GM06990 (cell line): ENCODE data around the gene PTPN5.

Experiments
- DNase-seq: peaks from one replicate; pipeline ENCODE4 v3.0.0-alpha.2; 2011; ENCODE audit not compliant: insufficient read length; ENCODE audit errors: extremely low read depth
- H3K27me3 ChIP-seq: replicated peaks from 2 replicates; pipeline ENCODE4 v1.6.0; 2011; ENCODE audit warnings: low read length; ENCODE audit not compliant: control insufficient read depth, insufficient read depth
- H3K36me3 ChIP-seq: 2 replicates; pipeline ENCODE4 v1.5.1; 2011; ENCODE audit warnings: low read length; ENCODE audit not compliant: control insufficient read depth, insufficient read depth
- H3K4me3 ChIP-seq: replicated peaks from 2 replicates; pipeline ENCODE4 v1.5.1; 2011; ENCODE audit warnings: low read depth, mild to moderate bottlenecking, control low read depth, low read length
- CTCF ChIP-seq: IDR thresholded peaks from 2 replicates; pipeline ENCODE4 v1.5.1; 2011; ENCODE audit warnings: low read length, control low read depth, mild to moderate bottlenecking, inconsistent platforms; ENCODE audit not compliant: insufficient read depth, poor library complexity, severe bottlenecking

Gene PTPN5

GRCh38 chr11:18722293-18722637, 69.3 kb downstream of the PTPN5 start:
- H3K4me3 ChIP-seq, result no peak overlapping the region
- TF ChIP-seq CTCF, result no peak

GRCh38 chr11:18721561-18722292, 69.9 kb downstream of the PTPN5 start:
- DNase-seq, result peak; percentile 52
- TF ChIP-seq CTCF, result peak; percentile 93
- Histone ChIP-seq H3K27me3 (no peaks in the 10 kb centered on the region; the same call in 1 of the 2 replicates), H3K36me3 (no peaks in the 10 kb centered on the region), H3K4me3 (peak overlapping the region; percentile 61)

More at GRCh38 chr11:18722293-18722637, 69.3 kb downstream of the PTPN5 start:
- Histone ChIP-seq H3K27me3 (no peaks in the 10 kb centered on the region; the same call in 1 of the 2 replicates), H3K36me3 (no peaks in the 10 kb centered on the region)
- DNase-seq, result no peak

GRCh38 chr11:18720808-18721560, 70.6 kb downstream of the PTPN5 start:
- Histone ChIP-seq H3K4me3 (peak overlapping the region; percentile 61), H3K36me3 (no peaks in the 10 kb centered on the region), H3K27me3 (no peaks in the 10 kb centered on the region; the same call in 1 of the 2 replicates)
- DNase-seq, result peak; percentile 62
- no peak for TF ChIP-seq CTCF

- H3K27me3 ChIP-seq, result no peaks in the 10 kb centered on the region; the same call in none of the 2 replicates
- H3K4me3 ChIP-seq, result no peak overlapping the region
- no peak for DNase-seq
- TF ChIP-seq CTCF, result no peak
- no peaks in the 10 kb centered on the region for H3K36me3 ChIP-seq
Observed at GRCh38 chr11:18720091-18720807, 71.3 kb downstream of the PTPN5 start.

- Histone ChIP-seq H3K4me3 (no peak overlapping the region), H3K36me3 (no peaks in the 10 kb centered on the region), H3K27me3 (no peaks in the 10 kb centered on the region; the same call in 1 of the 2 replicates)
- no peak for DNase-seq
- no peak for TF ChIP-seq CTCF
Observed at GRCh38 chr11:18715476-18715875, 76.1 kb downstream of the PTPN5 start.
